RPMI7951 (cell line): ENCODE data around the gene PDCD5. TPM values are rescaled to one million over a fixed set of nuclear protein-coding genes. Genes with fewer than 3 reads are reported as not detected.
"Not testable (repeated sequence)": the region's sequence is repeated elsewhere in the genome, so short reads cannot be mapped to it uniquely, and the experiment has no call there.

Experiments
- DNase-seq: peaks from one replicate; pipeline ENCODE4 v3.0.0-alpha.2; 2012; ENCODE audit warnings: low read depth
- total RNA-seq: library from RNA; depleted of rRNA; stranded (reverse); fragments of >200 nt; shearing (Covaris generic); gene quantifications from 2 replicates; pipeline ENCODE4 v1.2.3, GENCODE V29; 2014

PDCD5 gene
- total RNA-seq, 1 experiment from 2014 or later: 288 TPM

DNA sequence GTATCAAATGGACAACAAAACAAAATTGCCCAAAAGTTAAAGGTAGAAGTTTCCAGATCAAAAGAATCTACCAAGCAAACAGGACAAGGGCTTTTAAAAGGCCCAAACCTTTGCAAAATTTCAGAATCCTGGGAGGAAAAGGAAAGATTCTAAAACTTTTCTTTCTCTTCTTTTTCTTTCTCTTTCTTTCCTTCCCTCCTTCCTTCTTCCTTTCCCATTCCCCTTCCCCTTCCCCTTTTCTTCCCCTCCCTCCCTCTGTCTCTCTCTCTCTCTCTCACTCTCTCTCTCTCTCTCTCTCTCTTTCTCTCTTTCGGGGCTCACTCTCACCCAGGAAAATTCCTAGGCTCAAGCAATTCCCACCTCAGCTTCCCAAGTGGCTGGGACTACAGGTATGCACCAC lies 4.2 kb upstream of the PDCD5 start:
- DNase-seq: no peak

DNA sequence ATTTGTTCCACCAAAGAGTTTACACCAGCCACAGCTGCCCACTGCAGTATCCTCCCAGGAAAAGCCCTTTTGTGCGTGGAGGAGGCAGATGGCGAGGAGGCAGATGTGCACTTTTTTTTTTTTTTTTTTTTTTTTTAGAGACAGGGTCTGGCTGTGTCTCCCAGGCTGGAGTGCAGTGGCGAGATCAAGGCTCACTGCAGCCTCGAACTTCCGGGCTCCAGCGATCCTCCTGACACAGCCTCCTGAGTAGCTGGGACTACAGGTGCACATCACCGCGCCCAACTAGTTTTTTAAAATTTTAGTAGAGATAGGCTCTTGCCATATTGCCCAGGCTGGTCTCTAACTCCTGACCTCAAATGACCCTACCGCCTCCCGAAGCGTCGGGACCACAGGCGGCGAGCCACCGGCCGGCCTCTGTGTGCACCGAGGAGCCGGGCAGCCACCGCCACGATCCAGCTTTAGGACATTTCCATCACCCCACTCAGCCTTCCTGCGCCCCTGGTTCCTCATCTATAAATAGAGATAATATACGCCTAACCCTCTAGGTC lies 563 bp upstream of the PDCD5 start:
- DNase-seq: no peak

DNA sequence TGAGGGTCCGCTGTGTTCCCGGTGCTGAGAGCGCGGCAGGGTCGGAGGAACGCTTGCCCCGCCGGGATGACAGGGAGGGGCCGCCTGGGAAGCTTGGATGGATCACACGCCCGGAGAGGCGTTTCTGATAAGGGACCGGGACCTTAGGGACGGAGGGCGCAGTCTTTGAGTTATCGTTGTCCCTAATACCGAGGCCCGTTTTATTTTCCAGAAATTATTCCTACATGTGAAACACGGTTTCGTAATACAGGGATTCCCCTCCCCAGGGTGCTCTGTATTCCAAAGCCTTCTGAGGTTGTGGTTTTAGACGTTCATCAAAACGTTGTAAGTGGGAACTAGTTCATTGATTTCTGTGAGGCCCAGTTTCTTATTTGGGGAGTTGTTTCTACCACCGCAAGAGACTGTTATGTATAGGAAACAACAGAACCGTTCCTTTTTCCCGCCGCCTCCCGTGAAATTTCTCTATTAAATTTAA lies 752 bp downstream of the PDCD5 start:
- peak; percentile 59 for DNase-seq

DNA sequence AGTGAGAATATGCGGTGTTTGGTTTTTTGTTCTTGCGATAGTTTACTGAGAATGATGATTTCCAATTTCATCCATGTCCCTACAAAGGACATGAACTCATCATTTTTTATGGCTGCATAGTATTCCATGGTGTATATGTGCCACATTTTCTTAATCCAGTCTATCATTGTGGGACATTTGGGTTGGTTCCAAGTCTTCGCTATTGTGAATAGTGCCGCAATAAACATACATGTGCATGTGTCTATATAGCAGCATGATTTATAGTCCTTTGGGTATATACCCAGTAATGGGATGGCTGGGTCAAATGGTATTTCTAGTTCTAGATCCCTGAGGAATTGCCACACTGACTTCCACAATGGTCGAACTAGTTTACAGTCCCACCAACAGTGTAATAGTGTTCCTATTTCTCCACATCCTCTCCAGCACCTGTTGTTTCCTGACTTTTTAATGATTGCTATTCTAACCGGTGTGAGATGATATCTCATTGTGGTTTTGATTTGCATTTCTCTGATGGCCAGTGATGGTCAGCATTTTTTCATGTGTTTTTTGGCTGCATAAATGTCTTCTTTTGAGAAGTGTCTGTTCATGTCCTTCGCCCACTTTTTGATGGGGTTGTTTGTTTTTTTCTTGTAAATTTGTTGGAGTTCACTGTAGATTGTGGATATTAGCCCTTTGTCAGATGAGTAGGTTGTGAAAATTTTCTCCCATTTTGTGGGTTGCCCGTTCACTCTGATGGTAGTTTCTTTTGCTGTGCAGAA lies 6.9 kb downstream of the PDCD5 start:
- DNase-seq: not testable (repeated sequence)

DNA sequence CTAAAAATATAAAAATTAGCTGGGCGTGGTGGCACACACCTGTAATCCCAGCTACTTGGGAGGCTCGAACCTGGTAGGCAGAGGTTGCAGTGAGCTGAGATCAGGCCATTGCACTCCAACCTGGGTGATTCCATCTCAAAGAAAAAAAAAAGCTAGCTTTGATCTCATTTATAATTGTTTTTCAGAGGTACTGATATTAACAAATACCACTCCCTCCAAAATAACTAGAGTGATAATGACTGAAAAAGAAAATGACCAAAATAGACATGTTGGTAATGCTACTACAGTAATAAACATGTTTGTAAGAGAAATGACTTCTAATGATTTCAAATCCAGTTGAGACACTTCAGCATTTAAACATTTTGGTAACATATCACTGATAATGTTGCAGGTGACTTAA lies 13.0 kb downstream of the PDCD5 start:
- DNase-seq: no peak

DNA sequence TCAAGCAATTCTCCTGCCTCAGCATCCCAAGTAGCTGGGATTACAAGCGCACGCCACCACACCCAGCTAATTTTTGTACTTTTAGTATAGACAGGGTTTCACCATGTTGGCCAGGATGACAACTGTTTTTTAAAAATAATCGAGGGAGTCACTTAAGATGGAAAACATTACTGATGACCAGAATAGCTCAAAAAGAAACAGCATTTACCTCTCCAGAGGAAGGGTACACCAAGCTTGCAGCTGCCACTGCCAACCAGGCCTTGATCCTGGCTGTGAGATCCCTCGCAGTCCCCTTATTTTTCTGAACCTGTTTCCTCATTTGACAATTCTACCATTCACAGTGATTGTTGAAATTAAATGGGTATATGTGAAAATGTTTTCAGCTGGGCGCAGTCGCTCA lies 14.5 kb downstream of the PDCD5 start:
- DNase-seq: no peak

DNA sequence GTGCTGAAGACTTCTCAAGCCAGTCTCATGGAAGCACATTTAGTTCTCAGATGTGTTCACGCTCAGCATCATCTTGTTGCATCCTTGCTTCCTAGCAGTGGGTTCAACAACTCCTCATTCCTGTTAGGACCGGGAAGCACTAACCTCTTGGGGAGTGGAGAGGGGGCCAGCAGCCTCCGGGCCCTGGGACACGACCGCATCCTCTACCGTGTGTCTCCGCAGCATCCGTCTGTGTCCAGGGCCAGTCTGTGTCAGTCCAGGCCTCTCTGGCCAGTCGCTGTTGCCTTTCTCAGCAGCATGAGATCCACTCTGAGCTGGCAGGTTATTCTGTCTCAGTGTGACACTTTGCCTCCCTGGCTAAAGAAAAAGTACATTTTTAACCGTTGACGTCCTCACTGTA lies 17.0 kb downstream of the PDCD5 start:
- no peak for DNase-seq

DNA sequence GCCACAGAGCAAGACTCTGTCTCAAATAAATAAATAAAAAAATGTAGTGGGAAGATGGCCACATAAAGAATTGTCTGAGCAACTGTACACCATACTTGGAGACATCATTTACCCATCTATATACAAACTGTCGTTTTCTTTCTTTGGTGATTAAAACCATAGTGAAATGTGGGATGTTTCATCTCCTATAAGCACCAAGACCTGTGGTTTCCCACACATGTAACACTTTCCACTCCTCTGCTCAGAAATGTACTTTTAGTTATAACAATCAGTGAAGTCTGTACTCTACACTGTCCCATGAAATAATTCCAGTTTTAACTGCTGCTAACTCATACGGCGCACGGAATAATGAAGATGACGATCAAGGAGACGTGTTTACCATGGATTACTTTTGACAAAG lies 18.3 kb downstream of the PDCD5 start:
- DNase-seq: no peak

DNA sequence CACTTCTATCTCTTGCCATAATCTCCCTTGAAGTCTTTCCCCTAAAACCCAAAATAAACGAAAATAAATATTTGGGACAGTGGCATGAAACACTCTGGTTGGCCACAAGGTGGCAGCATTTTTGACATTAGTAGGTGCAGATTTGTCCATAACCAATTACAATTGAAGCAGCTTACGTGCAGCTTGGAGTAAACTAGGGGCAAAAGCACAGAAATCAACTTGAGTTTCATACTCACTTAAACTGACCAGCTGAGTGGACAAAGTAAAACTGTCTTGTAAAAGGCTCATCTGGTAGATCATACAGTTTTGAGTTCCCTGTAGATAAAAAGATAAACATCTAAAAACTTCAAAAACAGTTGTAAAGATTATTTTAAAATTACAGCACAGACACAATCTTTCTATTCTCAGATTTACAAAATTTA lies 18.8 kb downstream of the PDCD5 start:
- DNase-seq: peak; percentile 59

DNA sequence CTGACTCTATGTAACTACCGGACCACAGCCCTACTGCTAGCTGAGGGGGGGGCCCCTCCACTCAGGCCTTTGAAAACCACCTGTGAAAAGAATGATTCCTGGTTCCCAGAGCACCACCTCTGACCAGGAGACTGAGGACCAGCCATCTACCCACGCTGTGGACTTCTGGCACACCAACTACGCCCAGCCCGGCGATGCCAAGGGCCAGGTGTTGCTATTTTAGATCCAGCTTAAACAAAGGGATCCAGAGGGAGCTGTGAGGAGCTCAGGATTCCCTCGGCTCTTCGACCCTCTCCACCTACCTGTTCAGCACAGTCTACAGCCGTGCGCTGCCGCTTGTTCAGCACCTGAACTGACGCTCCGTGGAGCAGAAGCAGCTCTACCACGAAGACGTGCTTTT lies 23.0 kb downstream of the PDCD5 start:
- no peak for DNase-seq

DNA sequence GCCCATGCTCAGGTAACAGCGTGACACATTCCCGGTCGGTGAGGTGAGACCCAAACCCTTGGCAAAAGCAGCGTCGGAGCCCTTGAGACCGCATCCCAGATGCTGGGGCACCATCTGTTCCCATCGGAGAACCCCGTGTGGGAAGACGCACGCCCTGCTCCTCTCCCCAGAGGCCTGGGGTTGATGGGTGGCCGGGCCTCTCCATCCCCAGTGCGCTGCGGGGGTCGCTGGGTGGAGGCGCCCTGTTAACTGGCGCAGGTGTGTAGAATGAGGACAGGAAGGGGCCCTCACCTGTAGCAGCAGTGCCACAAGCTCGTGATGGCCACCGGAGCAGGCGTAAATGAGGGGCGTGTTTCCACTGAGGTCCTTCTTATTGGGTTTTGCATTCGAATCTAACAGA lies 24.6 kb downstream of the PDCD5 start:
- DNase-seq: no peak

DNA sequence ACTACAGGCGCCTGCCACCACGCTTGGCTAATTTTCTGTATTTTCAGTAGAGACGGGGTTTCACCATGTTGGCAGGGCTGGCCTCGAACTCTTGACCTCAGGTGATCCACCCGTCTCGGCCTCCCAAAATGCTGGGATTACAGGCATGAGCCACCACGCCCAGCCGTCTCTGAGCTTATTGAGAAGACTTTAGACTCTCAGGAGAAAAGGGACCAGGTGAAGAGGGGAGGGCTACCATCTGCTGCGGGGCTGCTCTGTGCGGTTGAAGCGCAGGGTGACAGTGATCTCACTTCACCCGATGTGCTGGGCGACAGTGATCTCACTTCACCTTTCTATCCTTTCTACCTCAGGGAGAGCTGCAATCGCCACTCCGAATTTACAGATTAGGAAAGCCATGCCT lies 25.3 kb downstream of the PDCD5 start:
- DNase-seq: no peak

DNA sequence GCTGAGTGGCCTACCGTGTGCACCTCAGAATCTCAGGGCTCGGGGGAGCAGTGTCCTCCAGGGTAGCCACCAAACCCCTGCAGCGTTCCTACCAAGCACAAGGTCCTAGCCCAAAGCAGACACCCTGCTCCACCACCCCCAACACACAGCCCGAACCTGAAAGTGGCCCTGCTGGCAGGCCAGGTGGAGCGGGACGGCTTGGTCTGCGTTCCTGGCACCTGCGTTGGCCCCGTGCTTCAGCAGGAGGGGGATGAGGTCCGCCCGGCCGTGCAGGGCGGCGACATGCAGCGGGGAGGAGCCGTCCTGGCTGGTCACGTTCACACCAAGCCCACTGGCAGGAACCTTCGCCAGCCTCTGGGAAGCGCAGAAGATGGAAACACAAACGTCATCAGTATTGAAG lies 26.5 kb downstream of the PDCD5 start:
- no peak for DNase-seq

DNA sequence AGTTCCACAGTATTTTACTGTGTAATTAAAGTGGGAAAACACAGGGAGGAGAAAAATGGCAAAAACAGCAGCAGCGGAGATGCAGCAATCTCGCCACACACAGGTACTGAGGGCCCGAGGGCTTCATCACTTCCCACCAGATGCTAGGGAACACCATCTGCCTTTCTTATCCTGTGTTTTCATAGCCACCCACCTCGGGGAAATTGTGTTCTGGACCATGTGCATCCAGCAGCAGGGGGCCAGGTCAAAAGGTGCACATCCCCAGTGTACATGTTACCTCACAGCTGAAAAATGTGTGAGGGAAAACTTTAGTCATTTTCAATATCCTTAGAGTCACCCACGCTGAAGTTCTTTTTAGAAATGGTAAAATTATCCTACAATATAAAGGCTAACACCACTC lies 30.2 kb downstream of the PDCD5 start:
- DNase-seq: no peak

DNA sequence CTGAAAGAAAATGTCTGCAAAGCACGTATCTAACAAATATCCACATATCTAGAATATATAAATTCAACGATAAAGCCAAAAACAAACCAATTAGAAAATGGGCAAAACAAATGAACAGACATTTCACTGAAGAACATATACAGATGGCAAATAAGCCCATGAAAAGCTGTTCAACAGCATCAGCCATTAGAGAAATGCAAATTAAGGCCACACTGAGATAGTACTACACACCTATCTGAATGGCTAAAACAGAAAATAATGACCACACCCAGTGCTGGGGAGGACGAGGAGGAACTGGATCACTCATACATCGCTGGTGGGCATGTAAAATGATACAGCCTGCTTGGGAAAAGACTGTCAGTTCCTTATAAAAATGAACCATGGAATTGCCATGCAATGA lies 32.0 kb downstream of the PDCD5 start:
- DNase-seq: no peak

DNA sequence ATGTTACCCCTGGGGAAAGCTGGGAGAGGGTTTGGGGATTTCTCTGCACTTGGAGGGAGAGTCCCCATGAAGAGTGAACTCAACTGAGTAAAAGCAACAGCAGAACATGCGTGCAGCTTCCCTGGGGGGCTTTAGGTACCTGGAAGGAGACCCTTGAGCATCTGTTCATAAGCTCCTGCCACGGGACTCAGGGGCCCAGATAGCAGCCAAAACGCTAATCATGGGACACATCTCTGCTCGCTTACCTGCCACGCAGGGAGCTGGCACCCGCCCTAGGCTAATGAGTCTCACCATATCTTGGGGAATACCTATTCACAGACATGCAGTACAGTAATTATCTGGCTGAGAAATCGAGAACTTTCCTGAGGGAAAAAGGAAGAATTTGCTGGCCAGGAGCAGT lies 33.9 kb downstream of the PDCD5 start:
- no peak for DNase-seq

DNA sequence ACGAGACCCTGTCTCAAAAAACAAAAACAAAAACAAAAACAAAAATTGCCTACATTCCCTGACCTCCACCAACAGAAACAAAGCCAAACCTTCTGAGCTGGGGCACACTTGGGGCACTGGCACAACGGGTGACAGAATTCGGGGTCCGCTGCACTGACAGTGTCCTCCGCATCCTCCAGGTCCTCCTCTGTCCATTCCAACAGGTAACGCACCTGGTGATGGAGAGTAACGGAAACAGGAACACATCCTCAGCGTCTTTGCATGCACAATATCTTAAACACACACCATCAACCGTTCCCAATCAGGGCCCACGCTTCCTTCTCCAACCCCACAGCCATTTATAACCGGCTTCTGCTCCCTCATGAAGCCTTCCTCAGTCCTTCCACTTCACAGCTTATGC lies 34.6 kb downstream of the PDCD5 start:
- no peak for DNase-seq

DNA sequence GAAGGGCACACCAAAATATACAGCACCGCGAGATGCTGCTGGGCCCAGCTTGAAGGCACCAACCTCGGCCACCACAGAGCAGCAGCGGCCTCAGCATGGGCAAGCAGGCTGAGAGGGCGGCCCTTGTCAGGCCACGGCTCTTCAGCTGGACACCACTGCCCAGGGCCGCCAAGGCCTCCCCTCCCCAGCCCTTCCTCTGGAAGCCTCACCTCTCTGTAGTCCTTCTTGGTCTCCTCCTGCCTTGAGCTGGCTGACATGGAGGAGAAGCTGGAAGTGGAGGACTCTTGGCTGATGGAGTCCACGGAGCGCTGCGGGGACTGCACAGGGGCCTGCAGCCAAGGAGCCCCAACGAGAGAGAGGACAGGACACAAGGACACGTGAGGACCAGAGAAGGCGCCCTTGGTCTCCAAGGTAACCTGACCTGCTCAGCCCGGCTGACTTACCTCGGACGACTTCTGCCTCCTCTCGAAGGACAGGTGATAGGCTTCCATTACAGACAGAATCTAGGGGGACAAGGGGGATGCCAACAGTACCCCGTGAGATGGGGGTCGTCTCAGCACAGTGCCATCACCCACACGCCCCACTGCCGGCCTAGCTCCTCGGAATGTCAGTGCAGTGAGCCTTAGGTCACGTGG lies 38.2 kb downstream of the PDCD5 start:
- DNase-seq: no peak

DNA sequence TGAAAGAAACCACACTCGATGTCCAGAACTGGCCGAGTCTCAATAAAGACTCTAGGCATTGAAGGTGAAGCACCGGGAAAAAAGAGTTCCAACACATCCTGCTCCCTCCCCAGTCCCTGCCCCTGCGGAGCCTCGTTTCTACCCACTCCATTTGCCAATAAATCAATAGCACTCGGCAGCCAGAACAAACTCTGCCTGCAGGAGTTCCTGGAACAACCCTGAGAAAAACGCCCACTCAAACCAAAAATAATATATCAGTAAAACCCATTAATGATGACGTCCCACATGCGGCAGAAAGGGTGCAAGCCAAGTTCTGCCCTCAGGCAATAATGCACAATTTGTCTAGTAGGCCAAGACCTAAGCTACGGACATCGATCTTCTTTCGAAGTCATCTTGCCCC lies 41.0 kb downstream of the PDCD5 start:
- DNase-seq: no peak

DNA sequence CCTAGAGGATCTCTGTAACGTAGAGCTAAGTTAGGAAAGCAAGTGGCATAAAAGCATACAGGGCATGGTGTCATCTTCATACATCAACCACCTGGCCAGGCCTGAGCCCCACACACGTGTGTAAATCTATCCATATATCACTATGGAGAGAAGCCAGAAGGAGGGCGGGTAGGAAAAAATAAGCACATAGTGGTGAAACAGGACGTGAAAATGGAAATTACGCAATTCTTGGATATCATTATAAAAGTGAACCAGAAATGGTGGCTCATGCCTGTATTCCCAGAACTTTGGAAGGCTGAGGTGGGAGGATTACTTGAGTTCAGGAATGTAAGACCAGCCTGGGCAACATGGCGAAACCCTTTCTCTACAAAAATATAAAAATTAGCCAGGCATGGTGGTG lies 43.4 kb downstream of the PDCD5 start:
- no peak for DNase-seq

DNA sequence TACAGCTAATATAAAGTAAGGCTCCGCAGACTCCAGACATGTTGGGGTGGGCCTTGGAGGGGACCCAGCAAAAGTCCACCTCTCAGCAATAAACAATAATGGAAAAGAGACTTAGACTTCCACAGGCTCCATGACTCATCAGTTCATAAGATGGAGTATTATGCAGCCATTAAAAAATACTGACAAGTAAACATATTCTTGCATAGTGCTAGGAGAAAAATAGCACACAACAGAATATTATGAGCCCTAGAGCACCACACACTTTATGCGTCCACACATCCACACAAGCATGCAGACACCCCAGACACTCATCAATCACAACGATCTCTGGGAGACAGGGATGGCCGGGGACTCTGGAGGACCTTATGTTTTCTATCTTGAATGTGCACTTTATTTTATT lies 46.0 kb downstream of the PDCD5 start:
- no peak for DNase-seq

DNA sequence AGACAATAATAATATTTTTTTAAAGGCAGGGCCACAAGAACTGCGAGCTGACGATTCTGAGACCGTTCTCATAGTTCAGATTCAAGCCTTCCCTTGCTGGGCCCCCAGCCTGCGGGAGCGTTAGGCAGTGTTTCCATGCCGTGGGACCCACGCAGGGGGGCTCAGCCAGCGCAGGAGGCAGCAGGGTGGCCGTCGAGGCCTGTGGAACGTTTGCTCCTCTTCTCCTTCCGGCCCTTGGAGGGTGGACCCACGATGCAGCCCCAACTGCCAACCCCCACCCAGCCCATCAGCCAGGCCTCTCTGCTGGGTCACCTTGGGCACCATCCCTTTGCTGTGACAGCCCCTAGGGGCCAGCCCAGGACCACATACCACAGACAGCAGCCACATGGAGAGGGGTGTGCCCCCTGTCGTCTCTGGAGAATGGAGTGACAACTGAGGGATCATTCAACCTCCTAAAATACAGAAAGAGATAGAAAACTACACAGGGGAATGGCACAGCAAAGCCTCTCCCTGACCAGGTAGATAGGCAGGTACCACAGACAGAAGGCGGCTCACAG lies 46.8 kb downstream of the PDCD5 start:
- no peak for DNase-seq

DNA sequence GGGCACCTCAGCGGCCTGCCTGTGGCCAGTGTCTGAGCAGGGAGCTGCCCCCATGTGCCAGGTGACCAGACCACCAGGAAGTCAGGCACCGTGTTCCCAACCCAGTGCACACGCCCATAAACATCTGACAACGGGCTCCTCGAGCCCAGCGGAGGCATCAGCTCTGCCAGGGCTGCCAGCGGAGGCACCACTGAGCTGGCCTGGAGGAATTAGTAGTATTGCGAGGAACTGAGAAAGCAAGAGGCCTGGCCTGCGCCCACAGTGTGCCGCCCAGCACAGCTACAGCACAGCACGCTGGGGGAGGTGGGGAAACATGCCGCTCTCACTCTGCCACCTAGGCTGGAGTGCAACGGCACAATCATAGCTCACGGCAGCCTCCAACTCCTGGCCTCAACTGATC lies 49.3 kb downstream of the PDCD5 start:
- DNase-seq: no peak
